ENCODE data around the gene CCL23.
A peak's percentile ranks its signal among the peaks of the same experiment; 100 is the strongest.

CCL23 gene

DNA sequence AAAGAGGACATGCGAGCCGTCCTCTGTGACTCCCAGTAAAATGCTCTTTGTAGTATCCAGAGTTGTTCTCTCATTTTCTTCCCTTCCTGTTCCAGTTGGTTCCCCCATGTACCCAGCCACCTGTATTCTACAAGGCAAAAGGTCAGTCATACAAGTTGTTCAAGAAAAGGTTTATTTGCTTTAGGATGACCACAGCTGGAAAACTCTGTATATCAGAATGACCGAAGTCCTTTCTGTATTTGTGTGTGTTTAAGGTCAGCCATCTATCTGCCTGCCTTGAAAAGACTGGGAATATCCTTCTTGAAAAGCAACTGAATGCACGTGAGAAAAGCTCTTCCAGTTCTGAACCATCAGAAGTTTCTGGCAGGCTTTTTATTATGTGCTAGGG, 44.8 kb downstream of the CCL23 start:
- H3K4me3 ChIP-seq (IDR thresholded peaks at IDR 0.05; ENCODE audit: insufficient read depth, low read depth, low read length), result no peak overlapping the region
- H3K27ac ChIP-seq, result no peak overlapping the region
- TF ChIP-seq, protein P1, sequence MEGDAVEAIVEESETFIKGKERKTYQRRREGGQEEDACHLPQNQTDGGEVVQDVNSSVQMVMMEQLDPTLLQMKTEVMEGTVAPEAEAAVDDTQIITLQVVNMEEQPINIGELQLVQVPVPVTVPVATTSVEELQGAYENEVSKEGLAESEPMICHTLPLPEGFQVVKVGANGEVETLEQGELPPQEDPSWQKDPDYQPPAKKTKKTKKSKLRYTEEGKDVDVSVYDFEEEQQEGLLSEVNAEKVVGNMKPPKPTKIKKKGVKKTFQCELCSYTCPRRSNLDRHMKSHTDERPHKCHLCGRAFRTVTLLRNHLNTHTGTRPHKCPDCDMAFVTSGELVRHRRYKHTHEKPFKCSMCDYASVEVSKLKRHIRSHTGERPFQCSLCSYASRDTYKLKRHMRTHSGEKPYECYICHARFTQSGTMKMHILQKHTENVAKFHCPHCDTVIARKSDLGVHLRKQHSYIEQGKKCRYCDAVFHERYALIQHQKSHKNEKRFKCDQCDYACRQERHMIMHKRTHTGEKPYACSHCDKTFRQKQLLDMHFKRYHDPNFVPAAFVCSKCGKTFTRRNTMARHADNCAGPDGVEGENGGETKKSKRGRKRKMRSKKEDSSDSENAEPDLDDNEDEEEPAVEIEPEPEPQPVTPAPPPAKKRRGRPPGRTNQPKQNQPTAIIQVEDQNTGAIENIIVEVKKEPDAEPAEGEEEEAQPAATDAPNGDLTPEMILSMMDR (conservative IDR thresholded peaks at IDR 0.05; ENCODE audit: low read depth, low read length), result no peak
- no peaks in the 10 kb centered on the region for H3K27me3 ChIP-seq (ENCODE audit: insufficient read depth, low read depth)
- no peaks in the 10 kb centered on the region for H3K36me3 ChIP-seq (ENCODE audit: insufficient read depth)
- H2AFZ ChIP-seq (ENCODE audit: low read depth), result no peak overlapping the region
- no peaks in the 10 kb centered on the region for H3K79me2 ChIP-seq (ENCODE audit: insufficient read depth, low read depth)
- H4K20me1 ChIP-seq (ENCODE audit: insufficient read depth), result no peaks in the 10 kb centered on the region
- no peak overlapping the region for H3K4me2 ChIP-seq
- peaks cover 4% of the 10 kb centered on the region for H3K4me1 ChIP-seq (ENCODE audit: low read depth, poor library complexity, severe bottlenecking)
- H3K9ac ChIP-seq, result no peak overlapping the region

DNA sequence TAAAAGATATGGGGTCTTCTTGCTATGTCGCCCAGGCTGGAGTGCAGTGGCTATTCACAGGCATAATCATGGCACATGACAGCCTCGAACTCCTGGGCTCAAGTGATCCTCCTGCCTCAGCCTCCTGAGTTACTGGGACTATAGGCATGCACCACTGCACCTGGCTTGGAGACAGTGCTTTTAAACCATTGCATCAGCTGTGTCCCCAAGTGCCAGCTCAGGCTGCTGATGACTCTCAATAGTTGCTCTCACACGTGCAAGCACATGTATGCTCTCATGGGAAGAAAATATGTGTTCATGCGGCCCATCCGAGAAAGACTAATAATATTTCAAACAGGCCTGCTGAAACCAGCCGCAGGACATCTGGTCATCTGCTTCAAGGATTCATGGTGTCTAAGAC, 45.2 kb downstream of the CCL23 start:
- H3K36me3 ChIP-seq (ENCODE audit: insufficient read depth), result no peaks in the 10 kb centered on the region
- no peak overlapping the region for H3K9ac ChIP-seq
- H3K4me1 ChIP-seq (ENCODE audit: low read depth, poor library complexity, severe bottlenecking), result peaks cover 4% of the 10 kb centered on the region
- no peaks in the 10 kb centered on the region for H3K79me2 ChIP-seq (ENCODE audit: insufficient read depth, low read depth)
- no peak overlapping the region for H3K27ac ChIP-seq
- H3K4me3 ChIP-seq (IDR thresholded peaks at IDR 0.05; ENCODE audit: insufficient read depth, low read depth, low read length), result no peak overlapping the region
- H3K4me2 ChIP-seq, result no peak overlapping the region
- H3K27me3 ChIP-seq (ENCODE audit: insufficient read depth, low read depth), result no peaks in the 10 kb centered on the region
- H2AFZ ChIP-seq (ENCODE audit: low read depth), result no peak overlapping the region
- TF ChIP-seq, protein P1 (conservative IDR thresholded peaks at IDR 0.05; ENCODE audit: low read depth, low read length), result no peak
- no peaks in the 10 kb centered on the region for H4K20me1 ChIP-seq (ENCODE audit: insufficient read depth)

DNA sequence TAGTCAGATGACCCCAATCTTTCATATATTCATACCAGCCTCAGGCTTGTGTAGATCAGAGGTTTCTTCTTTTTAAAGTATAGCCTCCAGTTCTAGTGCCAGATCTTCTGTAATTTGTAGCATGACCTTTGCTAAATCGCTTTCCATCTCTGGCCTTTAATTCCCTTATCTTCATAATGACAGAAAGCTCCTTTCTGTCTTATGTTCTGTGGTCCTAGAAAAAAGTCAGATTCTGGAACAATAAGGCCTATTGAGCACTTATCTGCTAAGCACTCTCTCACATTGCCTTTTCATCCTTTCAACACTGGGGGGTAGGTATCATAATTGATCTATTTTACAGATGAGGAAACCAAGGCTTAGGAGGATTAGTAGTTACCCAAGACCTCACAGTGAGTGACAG, 45.7 kb downstream of the CCL23 start:
- no peak overlapping the region for H2AFZ ChIP-seq (ENCODE audit: low read depth)
- H3K27me3 ChIP-seq (ENCODE audit: insufficient read depth, low read depth), result no peaks in the 10 kb centered on the region
- TF ChIP-seq, protein P1 (conservative IDR thresholded peaks at IDR 0.05; ENCODE audit: low read depth, low read length), result no peak
- H3K79me2 ChIP-seq (ENCODE audit: insufficient read depth, low read depth), result no peaks in the 10 kb centered on the region
- no peak overlapping the region for H3K9ac ChIP-seq
- no peak overlapping the region for H3K27ac ChIP-seq
- H3K36me3 ChIP-seq (ENCODE audit: insufficient read depth), result no peaks in the 10 kb centered on the region
- no peaks in the 10 kb centered on the region for H4K20me1 ChIP-seq (ENCODE audit: insufficient read depth)
- no peak overlapping the region for H3K4me2 ChIP-seq
- H3K4me1 ChIP-seq (ENCODE audit: low read depth, poor library complexity, severe bottlenecking), result peaks cover 4% of the 10 kb centered on the region
- H3K4me3 ChIP-seq (IDR thresholded peaks at IDR 0.05; ENCODE audit: insufficient read depth, low read depth, low read length), result no peak overlapping the region

DNA sequence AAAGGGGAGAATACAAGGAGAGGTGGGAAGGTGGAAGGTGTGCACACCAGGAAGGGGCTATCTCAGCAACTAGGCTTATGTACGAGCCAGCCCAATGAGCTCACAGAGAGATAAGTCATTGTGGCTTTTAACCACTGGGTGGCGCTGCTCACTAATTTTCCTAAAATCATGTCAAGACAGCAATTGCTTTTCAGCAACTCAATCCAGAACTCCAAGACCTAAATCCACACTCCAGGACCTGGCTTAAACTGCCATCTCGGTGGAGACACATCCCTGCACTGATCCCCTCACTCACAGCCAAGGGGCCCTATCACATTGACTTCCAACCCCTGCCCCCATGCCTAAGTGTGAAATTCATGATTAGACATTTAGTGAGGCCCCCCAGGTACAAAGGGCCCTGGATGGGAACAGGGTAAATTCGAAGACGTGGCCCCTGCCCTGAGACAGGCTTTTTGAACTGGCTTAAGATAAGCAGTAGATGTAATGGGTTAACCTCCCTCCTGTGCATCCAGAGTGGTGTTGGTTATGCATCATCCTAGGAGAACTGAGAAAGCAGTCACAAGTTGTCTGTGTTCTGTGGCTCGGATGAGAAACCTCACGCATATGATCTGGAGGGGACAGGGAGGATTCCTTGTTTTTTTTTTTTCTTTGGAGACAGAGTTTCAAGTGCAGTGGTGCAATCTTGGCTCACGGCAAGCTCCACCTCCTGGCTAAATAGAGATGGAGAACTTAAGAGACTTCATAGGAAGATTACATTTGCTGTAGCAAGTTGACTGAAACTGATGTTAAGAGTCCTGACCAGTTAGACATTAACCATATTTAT, 48.0 kb downstream of the CCL23 start:
- Histone ChIP-seq H3K36me3 (ENCODE audit: insufficient read depth) (no peaks in the 10 kb centered on the region), H4K20me1 (ENCODE audit: insufficient read depth) (no peaks in the 10 kb centered on the region), H3K4me3 (IDR thresholded peaks at IDR 0.05; ENCODE audit: insufficient read depth, low read depth, low read length) (no peak overlapping the region), H3K4me1 (ENCODE audit: low read depth, poor library complexity, severe bottlenecking) (peaks cover 4% of the 10 kb centered on the region), H3K27me3 (ENCODE audit: insufficient read depth, low read depth) (no peaks in the 10 kb centered on the region), H3K9ac (no peak overlapping the region), H3K4me2 (no peak overlapping the region), H3K27ac (no peak overlapping the region), H2AFZ (ENCODE audit: low read depth) (peak overlapping the region; percentile 19; the same call in 1 of the 2 replicates), H3K79me2 (ENCODE audit: insufficient read depth, low read depth) (no peaks in the 10 kb centered on the region)
- TF ChIP-seq, protein P1 (conservative IDR thresholded peaks at IDR 0.05; ENCODE audit: low read depth, low read length), result peak; percentile 94
